HG03135 (cell line): ENCODE measurements around the gene HPN.
"Not testable (repeated sequence)": the region's sequence is repeated elsewhere in the genome, so short reads cannot be mapped to it uniquely, and the experiment has no call there.

Experiments
- ATAC-seq: cut with Tn5 transposase; IDR thresholded peaks from one replicate; pipeline ENCODE4 v1.9.1; 2021; ENCODE audit warnings: mild to moderate bottlenecking, moderate library complexity; ENCODE audit not compliant: unreplicated experiment

The HPN gene

DNA sequence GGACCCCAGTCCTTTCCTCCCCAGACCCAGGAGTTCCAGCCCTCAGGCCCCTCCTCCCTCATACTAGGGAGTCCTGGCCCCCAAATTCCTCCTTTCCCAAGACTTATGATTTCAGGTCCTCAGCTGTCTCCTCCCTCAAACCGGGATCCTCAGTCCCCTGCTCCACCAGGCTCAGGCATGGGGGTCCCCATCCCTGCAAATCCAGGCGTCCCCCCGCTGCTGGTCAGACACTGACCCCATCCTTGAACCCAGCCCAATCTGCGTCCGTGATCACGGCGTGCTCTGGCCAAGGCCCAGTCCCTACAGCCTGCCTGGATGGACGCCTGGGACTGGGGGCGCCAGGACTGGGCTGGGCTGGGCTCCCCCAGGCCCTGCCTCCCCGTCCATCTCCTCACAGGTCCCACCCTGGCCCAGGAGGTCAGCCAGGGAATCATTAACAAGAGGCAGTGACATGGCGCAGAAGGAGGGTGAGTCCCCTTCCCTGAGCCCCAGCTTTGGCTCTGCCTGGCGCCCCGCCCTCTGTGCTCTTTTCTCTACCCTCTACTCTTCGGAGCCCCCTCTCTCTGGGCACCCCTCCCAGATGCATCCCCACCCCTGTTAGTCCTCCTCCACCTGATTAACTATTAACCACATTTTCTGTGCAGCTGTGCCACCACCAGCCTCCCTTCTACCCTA is 672 bp downstream of the HPN start:
- ATAC-seq, result no peak

DNA sequence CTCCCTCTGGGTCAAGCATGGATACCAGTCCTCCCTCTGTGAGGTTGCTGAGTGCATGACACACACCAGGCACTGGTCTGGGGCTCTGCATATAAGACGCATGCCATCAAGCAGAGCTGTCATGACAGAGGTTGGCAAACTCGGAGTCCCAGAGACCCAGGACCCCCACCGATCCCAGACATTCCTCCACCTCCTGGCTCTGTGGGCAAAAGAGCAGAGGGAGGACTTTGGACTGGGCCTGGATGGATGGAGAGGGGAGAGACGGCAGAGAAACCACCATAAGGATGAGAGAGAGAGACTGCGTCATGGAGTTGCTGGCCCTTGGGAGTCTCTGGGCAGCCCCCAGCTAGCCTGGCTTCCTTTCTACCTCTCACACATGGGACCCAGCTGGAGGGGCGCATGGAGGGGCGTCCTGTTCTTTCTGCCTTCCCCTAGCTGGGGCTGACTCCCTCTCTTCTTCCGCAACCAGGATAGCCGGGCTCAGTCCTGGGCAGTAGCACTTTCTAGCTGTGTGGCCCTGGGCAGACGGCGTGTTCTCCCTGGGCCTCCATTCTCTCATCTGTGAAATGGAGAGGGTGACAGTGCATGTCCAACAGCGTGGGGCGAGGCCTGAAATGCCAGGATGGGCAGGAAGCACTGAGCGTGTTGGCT is 1.6 kb downstream of the HPN start:
- ATAC-seq, result no peak

DNA sequence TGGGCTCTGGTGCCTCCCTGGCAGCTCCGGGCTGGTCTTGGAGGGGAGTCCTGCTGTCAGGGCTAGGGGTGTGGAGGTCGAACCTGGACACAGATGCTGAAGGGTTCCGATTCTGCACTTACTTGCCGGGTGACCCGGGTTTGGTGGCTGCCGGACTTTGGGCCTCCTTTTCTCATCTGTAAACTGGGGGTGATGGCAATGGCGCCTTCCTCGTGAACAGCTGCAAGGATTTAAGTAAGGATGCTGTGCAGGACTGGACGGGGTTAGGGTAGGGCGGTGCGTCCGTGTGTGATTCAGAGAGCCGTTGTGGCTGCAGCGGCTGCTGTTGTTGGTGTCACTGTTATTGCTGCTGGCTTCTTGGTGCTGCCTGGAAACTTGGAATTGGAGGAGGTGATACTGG is 2.4 kb downstream of the HPN start:
- ATAC-seq, result no peak

DNA sequence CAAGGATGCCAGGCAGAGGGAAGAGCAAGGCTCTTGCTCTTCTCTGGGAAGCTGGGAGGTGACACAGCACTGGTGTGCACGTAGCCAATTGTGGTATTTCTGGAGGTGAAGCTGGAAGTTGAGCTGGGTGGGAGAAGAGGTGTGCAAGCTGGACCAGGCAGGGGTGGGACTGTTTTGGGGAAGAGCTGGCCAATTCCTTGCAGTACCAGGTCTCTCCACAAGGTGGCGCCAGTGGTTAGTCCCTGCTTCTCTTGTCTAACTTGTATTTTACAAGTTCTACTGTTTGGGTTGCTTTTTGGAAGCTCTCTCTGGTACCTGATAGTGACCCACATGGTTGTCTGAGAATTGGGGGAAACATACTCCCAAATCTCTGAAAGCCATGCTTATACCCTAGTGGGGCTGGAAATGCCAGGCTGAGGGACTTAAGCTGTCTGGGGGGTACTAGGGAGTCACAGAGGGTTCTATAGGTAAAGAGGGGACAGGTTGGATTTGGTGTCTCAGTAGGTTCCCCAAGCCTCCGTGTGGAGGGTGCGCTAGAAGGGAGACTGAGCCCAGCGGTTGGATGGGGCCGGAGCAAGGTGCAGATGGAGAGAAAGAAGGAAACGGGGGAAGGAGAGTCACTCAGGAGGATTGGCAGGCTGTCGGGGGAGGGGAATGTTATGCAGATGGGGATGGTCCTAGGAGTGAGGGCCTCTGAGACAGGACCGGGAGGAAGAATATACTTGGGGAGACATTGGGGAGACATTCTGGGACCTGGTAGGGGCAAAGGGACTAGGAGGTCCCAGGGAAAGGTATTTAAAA is 3.0 kb downstream of the HPN start:
- no peak for ATAC-seq

DNA sequence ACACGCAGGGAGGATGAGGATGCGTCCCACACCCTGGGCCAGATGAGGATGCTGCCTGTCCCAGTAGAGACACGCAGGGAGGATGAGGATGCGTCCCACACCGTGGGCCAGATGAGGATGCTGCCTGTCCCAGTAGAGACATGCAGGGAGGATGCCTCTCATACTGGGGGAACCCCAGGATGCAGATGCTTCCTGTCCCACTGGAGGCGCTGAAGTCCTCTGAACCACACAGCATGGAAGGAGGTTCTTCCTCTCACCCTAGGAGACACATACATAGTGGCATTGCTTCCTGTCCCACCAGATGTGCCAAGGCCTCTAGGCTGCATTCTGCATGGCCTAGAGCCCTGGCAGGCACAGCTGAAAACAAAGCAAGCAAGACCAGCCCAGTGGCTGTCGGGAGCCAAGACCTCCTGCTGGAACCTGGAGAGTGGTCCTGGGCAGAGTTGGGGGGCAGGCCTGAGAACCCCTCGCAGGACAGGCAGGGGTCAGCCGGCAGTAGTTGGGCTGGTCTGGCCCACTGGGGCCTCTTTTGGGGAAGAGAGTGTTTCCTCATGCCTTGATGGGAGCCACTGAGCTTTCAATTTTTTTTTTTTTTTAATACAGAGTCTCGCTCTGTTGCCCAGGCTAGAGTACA is 4.3 kb downstream of the HPN start:
- peak; percentile 68 for ATAC-seq

DNA sequence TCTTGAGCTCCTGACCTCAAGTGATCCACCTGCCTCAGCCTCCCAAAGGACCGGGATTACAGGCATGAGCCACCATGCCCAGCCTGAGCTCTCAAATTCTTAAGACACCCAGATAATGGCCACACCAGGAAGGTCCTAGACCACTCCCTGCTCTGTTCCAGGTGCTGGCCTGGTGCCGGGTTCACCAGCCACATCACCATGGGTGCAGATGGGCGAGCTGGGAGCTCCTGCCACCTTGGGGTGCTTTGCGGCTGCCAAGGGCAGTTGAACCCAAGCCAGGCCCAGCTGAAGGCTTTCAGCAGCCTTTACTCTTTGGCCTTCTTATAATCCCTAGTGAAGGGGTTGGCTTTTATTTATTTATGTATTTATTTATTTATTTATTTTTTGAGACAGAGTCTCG is 4.9 kb downstream of the HPN start:
- no peak for ATAC-seq

DNA sequence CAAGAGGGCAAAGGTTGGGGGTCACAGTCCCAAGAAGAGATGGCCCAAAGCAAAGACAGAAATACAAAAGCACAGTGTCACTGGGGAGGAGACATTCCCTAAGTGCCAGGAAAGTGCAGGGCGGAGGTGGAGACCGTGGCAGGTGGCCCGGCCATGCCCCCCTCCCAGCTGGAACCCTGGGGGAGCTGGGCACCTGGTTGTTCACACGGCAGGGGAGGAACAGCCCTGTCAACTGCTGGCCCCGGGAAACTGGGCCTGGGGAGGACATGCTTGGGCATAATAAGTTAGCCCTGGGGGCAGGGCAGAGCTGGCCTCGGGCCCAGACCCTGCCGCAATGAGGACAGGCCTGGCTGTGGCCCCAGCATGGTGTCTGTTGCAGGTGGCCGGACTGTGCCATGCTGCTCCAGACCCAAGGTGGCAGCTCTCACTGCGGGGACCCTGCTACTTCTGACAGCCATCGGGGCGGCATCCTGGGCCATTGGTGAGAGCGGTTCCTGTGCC is 7.4 kb downstream of the HPN start:
- ATAC-seq, result no peak

DNA sequence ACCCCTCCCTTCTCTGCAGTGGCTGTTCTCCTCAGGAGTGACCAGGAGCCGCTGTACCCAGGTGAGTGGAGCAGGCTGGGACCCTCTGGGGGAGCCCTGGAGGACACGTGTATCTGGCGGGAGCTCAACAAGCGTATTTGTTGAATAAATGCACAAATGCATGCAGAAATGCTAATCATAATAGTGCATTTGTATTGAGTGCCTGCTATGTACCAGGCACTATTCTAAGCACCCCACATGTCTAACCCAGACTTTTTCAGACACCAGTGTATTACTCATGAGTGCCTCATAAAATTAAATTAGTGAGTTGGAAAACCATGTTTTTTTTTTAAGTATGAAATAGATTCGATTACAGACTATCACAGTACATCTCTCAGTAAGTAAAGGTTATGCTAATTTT is 7.9 kb downstream of the HPN start:
- no peak for ATAC-seq

DNA sequence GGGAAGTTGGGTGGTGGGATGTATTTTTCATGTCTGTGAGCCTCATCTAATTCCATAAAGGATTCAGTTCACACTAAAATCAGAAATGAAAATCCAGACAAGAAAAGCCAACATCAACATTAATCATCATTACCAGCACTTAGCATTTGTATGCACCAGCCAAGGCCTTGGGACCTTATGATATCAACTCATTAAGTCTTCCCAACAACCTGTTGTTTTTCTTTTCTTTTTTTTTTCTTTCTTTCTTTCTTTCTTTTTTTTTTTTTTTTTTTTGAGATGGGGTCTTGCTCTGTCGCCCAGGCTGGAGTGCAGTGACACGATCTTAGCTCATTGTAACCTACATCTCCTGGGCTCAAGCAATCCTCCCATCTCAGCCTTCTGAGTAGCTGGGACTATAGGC is 9.1 kb downstream of the HPN start:
- not testable (repeated sequence) for ATAC-seq

DNA sequence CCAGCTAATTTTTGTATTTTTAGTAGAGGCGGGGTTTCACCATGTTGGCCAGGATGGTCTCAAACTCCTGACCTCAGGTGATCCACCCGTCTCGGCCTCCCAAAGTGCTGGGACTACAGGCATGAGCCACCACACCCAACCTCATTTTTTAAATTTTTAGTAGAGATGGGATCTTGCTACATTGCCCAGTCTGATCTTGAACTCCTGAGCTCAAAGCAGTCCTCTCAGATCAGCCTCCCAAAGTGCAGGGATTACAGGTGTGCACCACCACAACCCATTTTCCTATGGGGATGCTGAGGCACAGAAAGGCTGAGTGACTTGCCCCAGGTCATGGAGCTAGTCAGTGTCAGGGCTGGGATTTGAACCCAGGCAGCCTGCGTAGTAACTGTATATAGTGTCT is 9.7 kb downstream of the HPN start:
- not testable (repeated sequence) for ATAC-seq

DNA sequence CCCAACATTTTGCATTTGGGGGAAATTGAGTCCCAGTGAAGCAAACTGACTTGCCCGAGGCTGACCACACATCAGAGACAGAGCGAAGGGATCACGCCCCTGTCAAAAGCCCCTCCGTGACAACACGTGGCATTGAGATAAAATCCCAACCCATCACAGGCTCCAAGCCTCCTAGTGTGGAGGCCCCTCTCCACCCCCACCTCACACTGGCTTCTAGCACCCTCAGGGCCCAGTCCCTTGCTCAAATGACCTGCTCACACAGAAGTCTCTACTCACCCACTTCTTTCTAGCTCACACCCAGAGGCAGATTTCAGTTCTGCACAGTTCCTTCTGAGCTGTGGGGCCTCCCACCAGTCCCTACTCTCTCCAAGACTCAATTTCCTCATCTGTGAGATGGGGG is 10.3 kb downstream of the HPN start:
- no peak for ATAC-seq

DNA sequence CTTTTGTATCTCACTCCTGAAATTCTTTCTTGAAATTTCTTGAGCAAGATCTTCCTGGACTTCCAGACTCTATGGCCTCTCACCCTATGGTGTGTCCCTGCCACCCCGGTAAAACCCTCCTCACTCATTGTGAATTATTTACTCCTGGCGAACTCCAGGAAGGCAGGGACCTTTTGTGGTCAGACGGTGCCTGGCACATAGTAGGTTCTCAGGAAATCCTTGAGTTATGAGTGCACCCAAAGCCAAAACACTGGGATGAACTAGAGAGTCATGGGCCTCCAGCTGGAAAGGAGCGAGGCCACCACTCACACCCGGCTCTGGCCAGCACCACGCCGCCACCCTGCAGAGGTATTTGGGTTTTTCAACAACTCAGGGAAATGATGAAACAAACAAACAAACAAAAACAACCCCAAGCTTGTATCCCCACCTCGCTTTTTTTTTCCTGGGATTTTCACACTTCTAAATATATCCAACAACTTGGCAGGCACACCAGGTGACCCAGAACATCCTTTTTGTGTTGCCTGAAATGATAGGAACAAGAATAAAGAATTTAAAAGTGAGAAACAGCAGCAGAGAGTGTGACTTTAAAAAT is 11.2 kb downstream of the HPN start:
- no peak for ATAC-seq

DNA sequence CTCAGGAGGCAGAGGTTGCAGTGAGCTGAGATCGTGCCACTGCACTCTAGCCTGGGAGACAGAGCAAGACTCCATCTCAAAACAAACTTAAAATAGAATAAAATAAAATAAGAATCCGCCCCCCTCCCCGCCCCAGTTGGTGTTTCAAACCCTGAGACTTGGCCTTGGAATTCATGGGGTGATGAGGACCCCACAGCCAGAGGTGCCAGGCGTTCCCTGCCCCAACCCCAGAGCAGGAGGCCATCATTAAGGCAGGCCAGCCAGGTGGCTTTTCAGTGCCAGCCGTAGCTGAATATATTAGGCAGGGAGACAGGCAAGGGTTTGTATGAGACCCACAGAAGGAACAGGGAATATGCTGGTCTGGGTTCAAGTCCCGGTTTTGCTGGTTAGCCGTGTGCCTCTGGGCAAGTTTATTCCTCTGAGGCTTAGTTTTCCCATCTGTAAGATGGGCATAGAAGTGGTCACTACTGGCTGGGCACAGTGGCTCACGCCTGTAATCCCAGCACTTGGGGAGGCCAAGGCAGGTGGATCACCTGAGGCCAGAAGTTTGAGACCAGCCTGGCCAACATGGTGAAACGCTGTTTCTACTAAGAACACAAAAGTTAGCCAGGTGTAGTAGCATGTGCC is 12.3 kb downstream of the HPN start:
- no peak for ATAC-seq

DNA sequence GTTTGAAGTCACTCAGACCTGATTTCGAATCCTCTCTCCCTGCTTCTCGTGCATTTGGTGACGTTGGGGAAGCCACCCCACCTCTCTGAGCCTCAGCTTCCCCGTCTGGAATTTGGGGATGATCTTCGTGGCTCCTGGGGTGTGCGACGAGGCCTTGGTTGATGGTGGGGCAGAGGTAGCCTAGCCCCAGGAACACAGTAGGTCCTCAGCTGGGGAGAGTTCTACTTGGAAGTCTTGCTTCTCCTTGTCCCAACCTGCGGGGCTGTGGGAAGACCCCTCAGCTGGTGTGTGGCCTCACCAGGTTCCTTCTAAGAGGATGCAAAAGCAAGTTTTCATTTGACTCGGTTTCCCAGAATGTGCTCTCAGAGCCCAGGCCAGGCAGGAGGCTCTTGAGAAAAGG is 13.1 kb downstream of the HPN start:
- ATAC-seq, result no peak

DNA sequence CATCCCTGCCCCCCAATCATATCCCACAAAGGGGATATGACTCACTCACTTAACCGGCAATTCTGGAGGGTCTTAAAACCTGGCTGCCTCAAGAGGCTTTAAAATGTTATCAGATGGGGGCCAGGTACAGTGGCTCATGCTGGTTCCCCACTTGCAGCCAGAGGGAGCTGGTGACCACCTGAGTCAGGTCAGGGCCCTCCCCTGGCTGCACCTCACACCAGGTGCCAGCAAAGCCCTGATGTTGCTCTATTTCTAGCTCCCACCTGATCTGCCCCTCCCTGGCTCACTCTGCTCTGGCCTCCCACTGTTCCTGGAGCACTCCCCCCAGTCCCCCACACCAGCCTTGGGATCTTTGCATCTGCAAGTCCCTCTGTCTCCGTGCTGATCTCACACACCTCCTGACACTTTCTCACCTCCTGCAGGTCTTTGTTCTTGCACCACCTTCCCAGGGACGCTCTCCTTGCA is 14.2 kb downstream of the HPN start:
- no peak for ATAC-seq

DNA sequence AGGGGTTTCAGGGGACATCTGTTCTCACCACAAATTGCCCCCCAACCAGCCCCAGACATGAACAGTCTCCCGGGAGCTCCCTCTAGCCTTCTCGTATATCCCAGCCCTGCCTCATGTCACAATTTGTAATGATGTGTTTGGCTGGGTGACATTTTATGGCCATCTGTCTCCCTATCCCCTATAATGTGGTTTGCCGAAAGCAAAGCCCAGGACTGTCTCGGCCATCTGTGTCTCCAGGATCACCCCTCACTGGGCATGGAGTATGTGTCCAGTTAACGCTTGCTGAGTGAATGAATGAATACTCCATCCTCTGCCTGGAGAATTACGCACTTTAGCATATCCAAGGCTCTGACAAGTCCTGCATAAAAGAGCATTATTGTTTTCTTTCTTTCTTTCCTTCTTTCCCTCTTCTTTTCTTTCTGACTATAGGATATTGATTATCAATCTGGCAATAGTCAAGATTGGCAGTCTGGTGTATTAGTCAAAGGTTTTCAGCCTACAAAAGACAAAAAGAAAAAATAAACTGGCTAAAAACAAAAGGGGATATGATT is 15.1 kb downstream of the HPN start:
- no peak for ATAC-seq

DNA sequence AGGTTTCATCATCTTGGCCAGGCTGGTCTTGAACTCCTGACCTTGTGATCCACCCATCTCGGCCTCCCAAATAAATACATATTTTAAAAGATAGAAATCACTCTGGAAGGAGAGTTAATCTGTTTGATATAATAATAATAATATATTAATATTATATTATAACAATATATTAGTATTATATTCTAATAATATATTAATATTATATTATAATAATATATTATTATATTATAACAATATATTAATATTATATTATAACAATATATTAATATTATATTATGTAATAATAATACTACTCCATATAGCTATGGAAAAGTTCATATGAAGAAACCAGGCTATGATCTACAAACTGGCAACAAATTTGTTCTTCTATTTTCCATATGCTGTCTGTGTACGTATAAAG is 16.8 kb downstream of the HPN start:
- no peak for ATAC-seq

DNA sequence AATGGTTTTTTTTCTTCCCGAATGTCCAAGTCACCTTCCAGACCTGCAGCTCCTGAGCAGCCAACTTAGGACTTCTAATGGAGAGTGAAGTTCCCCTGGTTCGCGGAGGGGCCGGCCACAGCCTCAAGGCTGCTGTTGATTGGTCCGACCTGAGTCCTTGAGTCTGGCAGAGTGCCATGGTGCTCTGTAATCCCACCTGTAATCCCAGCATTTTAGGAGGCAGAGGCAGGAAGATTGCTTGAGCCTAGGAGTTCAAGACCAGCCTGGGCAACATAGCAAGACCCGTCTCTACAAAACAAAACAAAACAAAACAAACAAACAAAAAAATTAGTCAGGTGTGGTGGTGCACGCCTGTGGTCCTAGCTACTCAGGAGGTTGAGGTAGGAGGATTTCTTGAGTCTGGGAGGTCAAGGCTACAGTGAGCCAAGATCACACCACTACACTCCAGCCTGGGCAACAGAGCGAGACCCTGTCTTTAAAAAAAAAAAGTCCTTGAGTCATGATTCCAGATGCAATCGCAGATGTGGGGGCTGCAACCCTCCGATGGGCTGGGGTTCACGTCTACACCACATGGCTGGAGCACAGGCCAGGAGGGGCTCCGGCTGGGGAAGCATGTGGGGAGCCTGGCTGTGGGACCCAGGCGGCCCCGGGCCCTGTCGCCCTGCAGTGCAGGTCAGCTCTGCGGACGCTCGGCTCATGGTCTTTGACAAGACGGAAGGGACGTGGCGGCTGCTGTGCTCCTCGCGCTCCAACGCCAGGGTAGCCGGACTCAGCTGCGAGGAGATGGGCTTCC is 17.7 kb downstream of the HPN start:
- ATAC-seq, result no peak

DNA sequence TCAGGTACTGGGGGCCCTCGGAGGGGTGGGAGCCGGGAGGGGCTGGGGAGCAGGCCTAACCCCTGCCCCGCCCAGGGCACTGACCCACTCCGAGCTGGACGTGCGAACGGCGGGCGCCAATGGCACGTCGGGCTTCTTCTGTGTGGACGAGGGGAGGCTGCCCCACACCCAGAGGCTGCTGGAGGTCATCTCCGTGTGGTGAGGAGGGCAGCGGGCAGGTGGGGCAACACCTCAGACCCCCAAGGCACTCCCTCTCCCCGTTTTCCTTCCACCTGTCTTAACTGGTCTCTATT is 18.2 kb downstream of the HPN start:
- no peak for ATAC-seq
